Liver (tissue), 9 donors: ENCODE data around the gene FBXO2. TPM values are rescaled to one million over a fixed set of nuclear protein-coding genes. Genes with fewer than 3 reads are reported as not detected.

Experiments used
- DNase-seq: peaks from one replicate; pipeline ENCODE4 v3.0.0-alpha.2; 2017; ENCODE audit warnings: low spot score
- H3K27ac ChIP-seq, 2 donors: one replicate each; pipeline ENCODE4 v1.7.0; 2013; ENCODE audit warnings: inconsistent platforms in 2 of 2, low read length in 2 of 2, control low read depth in 1 of 2, low read depth in 1 of 2, mild to moderate bottlenecking in 1 of 2
- H3K27me3 ChIP-seq, 4 donors: one replicate each; pipeline versions ENCODE4 v1.6.1 to v1.7.0; 2013; ENCODE audit warnings: low read length in 3 of 4, inconsistent platforms in 1 of 4, mild to moderate bottlenecking in 1 of 4, moderate library complexity in 1 of 4; ENCODE audit not compliant: control insufficient read depth in 4 of 4, insufficient read depth in 4 of 4
- H3K36me3 ChIP-seq, 4 donors: one replicate each; pipeline versions ENCODE4 v1.6.1 to v1.7.0; 2013; ENCODE audit warnings: low read length in 3 of 4, mild to moderate bottlenecking in 3 of 4, low read depth in 1 of 4, moderate library complexity in 1 of 4; ENCODE audit not compliant: control insufficient read depth in 4 of 4, insufficient read depth in 3 of 4
- H3K4me1 ChIP-seq, 4 donors: one replicate each; pipeline versions ENCODE4 v1.6.1 to v1.7.0; 2013; ENCODE audit warnings: low read length in 3 of 4, mild to moderate bottlenecking in 3 of 4, moderate library complexity in 1 of 4; ENCODE audit not compliant: control insufficient read depth in 4 of 4, insufficient read depth in 4 of 4
- H3K4me3 ChIP-seq, 3 donors: one replicate each; pipeline versions ENCODE4 v1.6.1 to v1.7.0; 2013; ENCODE audit warnings: low read length in 3 of 3, control low read depth in 1 of 3, low read depth in 1 of 3, mild to moderate bottlenecking in 1 of 3
- H3K9ac ChIP-seq, 2 donors: one replicate each; pipeline ENCODE4 v1.7.0; 2013; ENCODE audit warnings: low read length in 2 of 2, mild to moderate bottlenecking in 2 of 2, moderate library complexity in 2 of 2, control low read depth in 1 of 2, low read depth in 1 of 2
- H3K9me3 ChIP-seq, 4 donors: one replicate each; pipeline versions ENCODE4 v1.6.1 to v1.7.0; 2013; ENCODE audit warnings: low read length in 3 of 4; ENCODE audit not compliant: control insufficient read depth in 4 of 4
- ATF3 ChIP-seq: IDR thresholded peaks from 2 replicates; pipeline ENCODE4 v1.6.1; 2016; ENCODE audit warnings: antibody characterized with exemption
- CTCF ChIP-seq: fragments of 150-350 bp; IDR thresholded peaks from 2 replicates; pipeline ENCODE4 v1.5.1; 2017; ENCODE audit warnings: improper control_type of control experiment, low read depth, low read length; ENCODE audit not compliant: missing input control
- EGR1 ChIP-seq, 2 donors: IDR thresholded peaks; 2 replicates each; pipeline ENCODE4 v1.6.1; 2016 to 2018; ENCODE audit warnings: antibody characterized with exemption in 2 of 2, low read depth in 2 of 2
- FOXA1 ChIP-seq: IDR thresholded peaks from 2 replicates; pipeline ENCODE4 v1.6.1; 2016; ENCODE audit warnings: antibody characterized with exemption
- FOXA2 ChIP-seq: IDR thresholded peaks from 2 replicates; pipeline ENCODE4 v1.6.1; 2016; ENCODE audit warnings: antibody characterized with exemption
- GABPA ChIP-seq, 2 donors: IDR thresholded peaks in 1 of 2; conservative IDR thresholded peaks in 1 of 2; 2 replicates each; pipeline ENCODE4 v1.6.1; 2016; ENCODE audit warnings: antibody characterized with exemption in 2 of 2, mild to moderate bottlenecking in 1 of 2, moderate library complexity in 1 of 2
- HNF4A ChIP-seq, 2 donors: conservative IDR thresholded peaks; 2 replicates each; pipeline ENCODE4 v1.6.1; 2016; ENCODE audit warnings: antibody characterized with exemption in 2 of 2, mild to moderate bottlenecking in 2 of 2
- HNF4G ChIP-seq: IDR thresholded peaks from 2 replicates; pipeline ENCODE4 v1.6.1; 2016; ENCODE audit warnings: antibody characterized with exemption
- JUND ChIP-seq, 2 donors: IDR thresholded peaks; 2 replicates each; pipeline ENCODE4 v1.6.1; 2016; ENCODE audit warnings: antibody characterized with exemption in 2 of 2
- MAX ChIP-seq: IDR thresholded peaks from 2 replicates; pipeline ENCODE4 v1.6.1; 2016; ENCODE audit warnings: antibody characterized with exemption
- NR2F2 ChIP-seq: IDR thresholded peaks from 2 replicates; pipeline ENCODE4 v1.6.1; 2016; ENCODE audit warnings: antibody characterized with exemption
- RAD21 ChIP-seq, 2 donors: IDR thresholded peaks; 2 replicates each; pipeline ENCODE4 v1.6.1; 2016; ENCODE audit warnings: antibody characterized with exemption in 2 of 2, mild to moderate bottlenecking in 2 of 2
- REST ChIP-seq: IDR thresholded peaks from 2 replicates; pipeline ENCODE4 v1.6.1; 2016; ENCODE audit warnings: antibody characterized with exemption, mild to moderate bottlenecking
- RXRA ChIP-seq, 2 donors: IDR thresholded peaks; 2 replicates each; pipeline ENCODE4 v1.6.1; 2017 to 2018; ENCODE audit warnings: antibody characterized with exemption in 2 of 2, mild to moderate bottlenecking in 1 of 2
- SP1 ChIP-seq: IDR thresholded peaks from 2 replicates; pipeline ENCODE4 v1.6.1; 2018; ENCODE audit warnings: antibody characterized with exemption, mild to moderate bottlenecking
- TAF1 ChIP-seq: conservative IDR thresholded peaks from 2 replicates; pipeline ENCODE4 v1.6.1; 2016; ENCODE audit warnings: antibody characterized with exemption, mild to moderate bottlenecking
- YY1 ChIP-seq: IDR thresholded peaks from 2 replicates; pipeline ENCODE4 v1.6.1; 2016; ENCODE audit warnings: antibody characterized with exemption, mild to moderate bottlenecking
- ZBTB33 ChIP-seq: IDR thresholded peaks from 2 replicates; pipeline ENCODE4 v1.6.1; 2016; ENCODE audit warnings: antibody characterized with exemption
- WGBS: extraction: QIAGEN DNeasy Blood & Tissue Kit; methylation state at CpG from one replicate; pipeline ENCODE4 v1.1.7; 2013; 5-methylcytosine and 5-hydroxymethylcytosine counted together
- polyA plus RNA-seq, 2 donors: library from polyadenylated mRNA; stranded (reverse) in 1 of 2; unstranded in 1 of 2; fragments of 200-250 nt in 1 of 2; fragments of >200 nt in 1 of 2; fragmentation: Nextera tagmentation in 1 of 2; extraction: Ambion mirVana in 1 of 2; gene quantifications; one replicate each; pipeline versions ENCODE4 v1.2.1 to v1.2.3, GENCODE V29; 2013 to 2015
- total RNA-seq, 2 donors: library from RNA; depleted of rRNA; stranded (reverse); fragments of >200 nt; gene quantifications; one replicate each; pipeline ENCODE4 v1.2.3, GENCODE V29; 2014
- donor health status: healthy.
- donor health status: healthy.
- donor health status: healthy.
- donor health status: healthy.
- donor health status: healthy.

FBXO2 gene
- total and polyA plus RNA-seq, 4 donors, result 1.7 to 20.9 (median 4.0) TPM

- no peak overlapping the region for H3K9ac ChIP-seq
- no peaks in the 10 kb centered on the region for H3K9me3 ChIP-seq
- no peak overlapping the region for H3K27ac ChIP-seq
- H3K4me3 ChIP-seq, result no peak overlapping the region
- TF ChIP-seq YY1 (no peak), JUND (IDR thresholded peaks at IDR 0.05) (no peak), HNF4A (conservative IDR thresholded peaks at IDR 0.05) (no peak), ZBTB33 (no peak), FOXA2 (no peak), CTCF (no peak), ATF3 (no peak), RXRA (IDR thresholded peaks at IDR 0.05) (no peak), MAX (no peak), TAF1 (no peak), SP1 (no peak), RAD21 (IDR thresholded peaks at IDR 0.05) (no peak), GABPA (IDR thresholded peaks at IDR 0.05 in 1 of 2, conservative IDR thresholded peaks at IDR 0.05 in 1 of 2) (no peak), HNF4G (no peak)
- peaks cover 0 to 17% (median 8%) of the 10 kb centered on the region in 4 donors for H3K4me1 ChIP-seq
- DNase-seq, result no peak
- WGBS, result 94% methylated on average over 23 of the region's 23 CpGs
- no peaks in the 10 kb centered on the region for H3K27me3 ChIP-seq
- H3K36me3 ChIP-seq, result peaks cover 0 to 5% (median 1%) of the 10 kb centered on the region in 4 donors
These were observed 4.3 kb upstream of the FBXO2 start for GRCh38 chr1:11658542-11658941.

- no peak overlapping the region for H3K4me3 ChIP-seq
- WGBS, result 75% methylated on average over 6 of the region's 6 CpGs
- peaks cover 0 to 17% (median 8%) of the 10 kb centered on the region in 4 donors for H3K4me1 ChIP-seq
- H3K36me3 ChIP-seq, result peaks cover 0 to 5% (median 1%) of the 10 kb centered on the region in 4 donors
- H3K9ac ChIP-seq, result no peak overlapping the region
- no peaks in the 10 kb centered on the region for H3K27me3 ChIP-seq
- TF ChIP-seq CTCF, result no peak
- no peak for TF ChIP-seq EGR1 (IDR thresholded peaks at IDR 0.05; ENCODE audit: low read depth in 2 of 2)
- no peak for TF ChIP-seq REST
- TF ChIP-seq GABPA (IDR thresholded peaks at IDR 0.05 in 1 of 2, conservative IDR thresholded peaks at IDR 0.05 in 1 of 2), result no peak
- TF ChIP-seq FOXA2, result no peak
- TF ChIP-seq RAD21 (IDR thresholded peaks at IDR 0.05), result no peak
- no peak for TF ChIP-seq FOXA1
- no peak for TF ChIP-seq TAF1
- TF ChIP-seq ZBTB33, result no peak
- TF ChIP-seq NR2F2, result no peak
- no peak for TF ChIP-seq HNF4A (conservative IDR thresholded peaks at IDR 0.05)
- no peaks in the 10 kb centered on the region for H3K9me3 ChIP-seq
- no peak for DNase-seq
- H3K27ac ChIP-seq, result no peak overlapping the region
These were observed 3.4 kb upstream of the FBXO2 start for GRCh38 chr1:11657654-11658053.
